ENCODE data around the gene ZNF23.

Gene ZNF23

DNA sequence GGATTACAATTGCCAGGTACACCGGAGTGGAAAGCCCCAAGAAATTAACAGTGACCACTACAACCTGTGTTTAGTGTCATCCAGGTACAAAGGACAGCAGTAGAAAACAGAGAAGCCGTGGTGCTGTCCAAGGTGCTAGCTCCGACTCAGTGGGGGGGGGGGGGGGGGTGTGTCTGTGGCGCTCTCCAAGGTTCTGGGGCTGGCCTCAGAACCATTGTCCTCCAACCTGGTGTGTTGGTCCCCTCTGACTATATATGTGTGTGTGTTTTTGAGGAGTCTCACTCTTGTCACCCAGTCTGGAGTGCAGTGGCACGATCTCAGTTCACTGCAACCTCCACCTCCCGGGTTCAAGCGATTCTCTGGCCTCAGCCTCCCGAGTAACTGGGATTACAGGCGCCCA lies 5.8 kb upstream of the ZNF23 start:
- peak; percentile 66 for DNase-seq

DNA sequence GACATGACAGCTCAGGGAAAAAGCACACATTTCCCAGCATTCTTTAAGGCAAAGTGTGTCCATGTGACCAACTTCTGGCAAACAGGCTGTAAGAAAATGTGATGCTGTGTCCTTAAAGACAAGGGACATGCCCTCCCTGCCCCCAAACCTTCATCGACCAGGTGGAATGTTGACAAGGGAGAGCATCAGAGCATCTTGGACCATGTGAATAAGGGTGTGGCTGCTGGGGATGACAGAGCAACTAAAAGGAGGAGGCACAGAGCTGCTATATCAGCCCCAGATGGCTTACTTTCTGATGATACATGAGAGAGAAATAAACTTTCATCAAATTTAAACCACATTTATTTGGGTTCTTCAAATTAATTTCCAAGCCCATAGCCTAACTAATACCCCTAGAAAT lies 2.2 kb upstream of the ZNF23 start:
- DNase-seq = no peak

DNA sequence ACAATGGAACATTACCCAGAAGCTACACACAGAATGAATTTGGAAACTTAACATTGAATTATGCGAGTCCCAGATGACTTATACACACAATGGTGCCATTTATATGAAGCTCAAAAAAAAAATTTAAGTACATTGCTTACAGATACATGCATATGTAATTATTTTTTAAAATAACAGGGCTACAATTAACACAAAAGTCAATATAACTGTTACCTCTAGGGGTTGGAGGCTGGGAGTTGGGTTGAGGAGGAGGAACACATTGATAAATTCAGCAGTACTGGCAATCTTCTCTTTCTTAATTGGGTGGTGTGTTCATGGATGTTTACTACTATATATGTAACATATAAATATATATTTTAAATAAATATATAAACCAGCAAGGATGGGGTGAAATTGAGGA lies 1.1 kb downstream of the ZNF23 start:
- DNase-seq = no peak

DNA sequence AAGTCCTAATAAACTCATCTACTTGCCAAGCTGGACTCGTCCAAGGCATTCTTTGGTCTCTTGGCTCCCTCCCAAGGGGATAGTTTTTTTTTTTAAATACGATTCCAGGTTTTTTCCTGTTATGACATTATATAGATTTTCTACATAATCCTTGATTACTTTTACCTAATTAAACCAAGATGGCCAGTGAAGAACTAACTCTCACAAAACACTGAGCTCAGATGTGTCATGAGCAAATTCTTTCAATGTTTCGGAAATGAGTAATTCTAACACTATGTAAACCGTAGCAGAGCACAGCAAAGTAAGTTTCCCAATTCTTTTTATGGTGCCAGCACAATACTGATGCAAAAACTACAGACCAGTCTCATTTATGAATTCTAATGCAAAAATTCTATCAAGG lies 1.8 kb downstream of the ZNF23 start:
- no peak for DNase-seq

DNA sequence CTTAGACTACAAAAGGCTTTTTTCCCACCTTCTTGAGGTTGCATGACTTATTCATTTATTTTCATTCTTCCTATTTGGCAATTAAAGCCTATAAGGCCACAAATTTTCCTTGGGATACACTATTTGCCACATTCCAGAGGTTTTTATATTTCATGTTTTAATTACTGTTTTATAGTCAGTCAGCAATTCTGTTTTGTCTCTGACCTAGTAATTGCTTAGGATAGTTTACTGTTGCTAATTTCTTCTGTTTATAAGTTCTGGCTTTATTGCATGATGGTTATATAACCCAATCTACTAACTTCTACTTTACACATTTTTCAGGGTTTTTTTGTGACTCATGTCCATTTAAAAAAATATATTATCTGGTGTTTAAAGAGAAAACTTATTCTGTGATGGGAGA lies 2.5 kb downstream of the ZNF23 start:
- no peak for DNase-seq

DNA sequence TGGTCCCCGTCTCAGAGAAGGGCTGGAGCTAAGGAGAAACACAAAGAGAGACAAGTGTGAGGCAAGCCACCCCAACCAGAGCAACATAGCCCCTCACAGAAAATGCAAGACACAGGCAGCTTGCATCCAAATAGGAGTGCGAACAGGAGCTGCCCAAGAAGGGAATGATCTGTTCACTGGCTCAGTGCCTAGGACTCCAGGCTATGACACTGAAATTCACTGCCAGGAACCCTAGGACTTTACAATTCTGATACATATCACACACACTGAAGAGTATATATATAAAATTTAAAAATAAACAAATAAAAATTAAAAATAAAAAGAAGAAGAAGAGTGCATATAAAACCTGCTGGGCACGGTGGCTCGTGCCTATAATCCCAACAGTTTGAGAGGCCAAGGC lies 5.2 kb downstream of the ZNF23 start:
- no peak for DNase-seq

DNA sequence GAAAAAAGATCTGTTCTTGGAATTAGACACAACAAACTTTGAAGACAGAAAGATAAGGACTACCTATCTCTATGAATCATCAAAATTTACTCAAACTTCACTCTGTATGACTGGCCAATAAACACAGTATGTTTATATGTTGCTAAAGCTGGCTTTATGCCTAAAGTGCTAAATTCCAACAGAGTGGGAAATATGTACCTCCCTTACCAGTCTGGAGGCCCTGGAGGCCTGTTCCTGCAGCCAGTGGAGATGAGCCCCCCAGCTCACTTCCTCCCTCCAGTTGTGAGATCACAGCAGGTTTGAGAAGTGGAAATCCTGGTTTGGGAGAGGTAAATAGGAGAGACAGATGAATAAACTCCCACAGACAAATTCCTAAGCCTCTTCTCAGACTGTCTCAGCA lies 9.0 kb downstream of the ZNF23 start:
- no peak for DNase-seq

DNA sequence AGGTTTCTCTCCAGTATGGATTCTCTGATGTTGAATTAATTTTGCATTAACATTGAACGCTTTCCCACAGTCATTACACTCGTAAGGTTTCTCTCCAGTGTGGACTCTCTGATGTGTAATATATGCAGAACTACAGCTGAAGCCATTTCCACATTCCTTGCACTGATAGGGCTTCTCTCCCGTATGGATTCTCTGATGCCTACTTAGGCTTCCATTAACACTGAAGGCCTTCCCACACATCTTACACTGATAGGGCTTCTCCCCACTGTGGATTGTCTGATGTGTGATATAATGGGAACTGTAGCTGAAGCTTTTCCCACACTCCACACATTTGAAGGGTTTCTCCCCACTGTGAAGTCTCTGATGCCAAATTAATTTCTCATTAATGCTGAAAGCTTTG lies 13.0 kb downstream of the ZNF23 start:
- no peak for DNase-seq

DNA sequence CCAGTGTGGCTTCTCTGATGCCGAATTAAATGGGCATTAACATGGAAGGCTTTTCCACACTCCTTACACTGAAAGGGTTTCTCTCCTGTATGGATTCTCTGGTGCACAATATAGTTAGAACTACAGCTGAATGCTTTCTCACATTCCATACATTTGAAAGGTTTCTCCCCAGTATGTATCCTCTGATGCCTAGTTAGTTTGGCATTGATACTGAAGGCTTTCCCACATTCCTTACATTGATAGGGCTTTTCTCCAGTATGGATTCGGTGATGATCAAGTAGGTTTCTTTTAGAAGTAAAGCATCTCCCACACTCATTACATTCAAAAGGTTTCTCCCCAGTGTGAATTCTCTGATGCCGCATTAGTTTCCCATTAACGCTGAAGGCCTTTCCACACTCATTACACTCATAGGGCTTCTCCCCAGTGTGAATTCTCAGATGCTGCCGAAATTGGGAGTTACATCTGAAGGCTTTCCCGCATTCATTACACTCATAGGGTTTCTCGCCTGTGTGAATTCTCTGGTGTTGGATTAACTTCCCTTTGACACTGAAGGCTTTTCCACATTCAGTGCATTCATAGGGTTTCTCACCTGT lies 13.7 kb downstream of the ZNF23 start:
- no peak for DNase-seq

DNA sequence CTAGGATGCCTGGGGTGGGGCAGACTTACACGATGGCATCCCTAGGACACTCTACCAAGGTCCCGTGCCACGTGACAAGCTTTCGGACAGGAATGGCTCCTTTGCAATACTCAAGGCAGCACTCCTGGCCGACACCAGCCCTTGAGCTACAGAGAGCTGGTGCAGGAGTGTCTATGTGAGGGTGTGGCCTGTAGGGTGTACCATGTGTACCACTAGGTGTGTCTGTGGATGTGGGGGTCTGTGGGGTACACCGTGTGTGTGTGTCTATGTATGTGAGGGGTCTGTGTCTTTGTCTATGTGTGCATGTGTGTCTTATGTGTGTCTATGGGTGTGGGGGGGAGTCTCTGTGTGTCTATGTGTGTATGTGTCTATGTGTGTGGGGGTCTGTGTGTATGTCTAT lies 18.3 kb downstream of the ZNF23 start:
- DNase-seq = no peak

DNA sequence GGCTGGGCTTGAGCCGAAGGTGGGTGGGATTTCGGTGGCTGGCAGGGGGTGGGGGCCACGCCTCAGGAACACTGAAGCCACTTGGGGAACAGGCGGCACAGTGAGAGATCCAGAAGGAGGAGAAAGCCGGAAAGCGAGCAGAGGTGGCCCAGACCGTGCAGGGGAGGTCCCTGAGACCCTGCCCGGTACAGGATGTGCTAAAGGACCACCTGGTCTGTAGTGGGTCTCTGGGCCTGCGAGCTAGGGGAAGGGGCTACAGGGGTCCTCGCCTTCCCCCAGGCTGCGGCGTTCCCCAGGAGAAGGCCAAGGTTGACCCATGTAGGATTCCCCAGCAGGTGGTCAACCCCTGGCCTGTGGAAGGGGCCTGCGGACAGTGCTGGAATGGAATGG lies 20.0 kb downstream of the ZNF23 start, which contains the start of gene TLE7:
Gene TLE7, minus strand, starts transcription at position 4 of the 390 bp plus-strand sequence. CDS start 8,730 bp downstream, outside the sequence.
- DNase-seq = no peak

DNA sequence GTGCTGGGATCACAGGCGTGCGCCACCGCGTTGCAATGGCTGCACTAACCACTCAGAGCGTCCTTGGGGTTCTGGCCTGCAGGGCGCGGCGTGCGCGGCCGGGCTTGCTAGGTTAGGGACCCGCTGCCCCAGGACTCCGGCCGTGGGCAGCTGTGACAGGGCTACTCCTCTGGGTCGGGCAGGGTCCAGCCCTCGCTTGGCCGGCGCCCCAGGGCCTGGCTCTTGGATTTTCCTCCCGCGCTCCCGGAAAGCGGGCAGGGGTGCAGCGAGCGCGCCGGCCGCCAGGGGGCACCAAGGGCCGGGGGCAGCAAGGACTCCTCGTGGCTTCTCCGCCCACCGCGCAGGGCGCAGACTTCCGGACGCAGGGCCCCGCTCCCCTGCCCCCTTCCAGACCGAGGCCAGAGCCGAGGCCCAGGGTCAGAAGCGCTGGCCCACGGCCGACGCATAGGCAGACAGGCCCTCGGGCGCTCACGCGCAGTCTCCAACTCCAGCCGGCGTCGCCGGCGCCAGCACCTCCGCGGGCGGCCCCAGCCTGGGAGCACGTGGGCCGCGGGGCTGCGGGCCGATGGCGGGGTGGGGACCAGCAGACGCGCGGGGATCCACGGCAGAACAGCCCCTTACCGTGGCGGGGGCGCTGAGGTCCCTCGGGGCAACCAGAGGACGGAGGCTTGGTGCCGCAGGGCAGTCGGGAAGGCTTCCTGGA lies 20.5 kb downstream of the ZNF23 start:
- DNase-seq = peak; percentile 39

DNA sequence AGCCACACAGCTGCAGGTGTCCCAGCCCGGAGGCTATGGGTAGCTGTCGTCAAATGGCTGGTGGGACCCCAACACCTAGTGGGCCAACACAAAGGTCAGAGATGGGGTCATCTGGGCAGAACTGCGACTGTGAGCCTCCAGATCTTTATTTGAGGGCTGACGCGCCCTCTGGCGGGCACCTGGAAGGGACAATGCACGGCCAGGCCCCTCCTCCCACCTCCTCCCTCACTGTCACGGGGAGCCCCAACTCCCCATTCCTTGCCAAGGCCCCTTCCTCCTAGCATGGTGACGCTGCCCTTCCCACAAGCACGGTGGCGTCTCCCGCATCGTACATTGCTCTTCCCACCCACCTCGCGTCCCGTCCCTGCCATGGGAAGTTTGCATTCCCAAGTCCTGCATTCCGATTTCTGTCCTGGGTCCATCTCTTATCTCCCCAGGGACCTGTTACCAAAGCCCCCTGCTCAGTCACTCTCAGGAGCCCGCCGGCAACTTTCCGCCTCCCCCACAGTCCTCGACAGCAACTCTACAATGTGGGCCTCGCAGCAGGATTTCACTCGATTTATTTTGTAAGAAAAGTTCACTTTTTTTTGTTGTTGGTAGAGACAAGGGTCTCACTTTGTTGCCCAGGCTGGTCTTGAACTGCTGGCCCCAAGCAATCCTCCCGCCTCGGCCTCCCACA lies 21.2 kb downstream of the ZNF23 start:
- DNase-seq = no peak

DNA sequence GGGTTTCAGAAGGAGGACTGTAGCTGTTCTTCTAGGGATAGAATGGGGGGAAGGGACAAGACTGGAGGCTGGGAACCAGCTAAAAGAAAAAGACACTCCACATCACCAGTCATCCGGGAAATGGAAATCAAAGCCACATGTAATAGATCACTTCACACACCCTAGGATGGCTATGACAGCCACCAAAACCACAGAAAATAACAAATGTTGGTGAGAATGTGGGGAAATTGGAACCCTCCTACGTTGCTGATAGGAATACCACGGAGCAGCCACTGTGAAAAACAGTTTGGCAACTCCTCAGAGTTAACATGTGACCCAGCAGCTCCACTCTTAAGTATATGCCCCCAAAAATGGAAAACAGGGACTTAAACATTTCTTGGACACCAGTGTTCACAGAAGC lies 22.5 kb downstream of the ZNF23 start:
- DNase-seq = no peak

DNA sequence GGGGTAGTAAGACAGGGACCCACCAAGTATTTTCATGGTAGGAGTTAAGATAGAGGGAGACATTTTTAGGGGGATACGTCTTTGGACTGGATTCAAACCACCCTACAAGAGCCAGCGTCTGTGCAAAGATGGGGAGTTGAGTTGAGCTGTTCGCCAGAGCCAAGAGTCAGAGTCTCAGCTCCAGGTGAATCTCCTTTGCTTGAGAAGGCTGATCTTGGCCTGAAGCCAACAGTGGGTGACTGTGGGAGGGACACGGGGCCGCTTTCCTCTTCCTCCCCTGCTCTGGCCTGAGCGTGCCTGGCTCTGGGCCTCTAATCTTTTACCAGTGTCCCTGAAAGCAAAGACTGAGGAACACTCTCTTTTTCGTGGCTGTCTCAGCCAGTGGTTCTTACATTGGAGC lies 25.6 kb downstream of the ZNF23 start:
- no peak for DNase-seq

DNA sequence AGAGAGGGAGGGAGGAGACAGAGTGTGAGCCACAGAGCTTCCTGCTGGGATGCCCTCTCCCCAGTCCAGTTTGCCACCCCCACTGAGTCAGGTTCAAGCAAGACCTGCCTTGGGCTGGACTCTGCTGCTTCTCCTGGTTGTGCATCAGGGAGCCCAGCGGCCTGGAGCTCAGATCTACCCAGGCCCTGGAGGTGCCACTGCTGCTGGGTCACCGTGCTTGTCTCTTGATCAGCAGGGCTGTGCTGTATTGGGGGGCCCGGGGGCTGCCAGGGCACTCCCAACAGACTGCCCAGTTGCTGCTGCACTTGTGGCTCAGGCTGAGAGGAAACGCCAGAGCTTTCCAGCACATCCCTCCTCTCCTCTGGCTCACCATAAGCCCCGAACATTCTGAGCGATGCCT lies 29.1 kb downstream of the ZNF23 start:
- no peak for DNase-seq

DNA sequence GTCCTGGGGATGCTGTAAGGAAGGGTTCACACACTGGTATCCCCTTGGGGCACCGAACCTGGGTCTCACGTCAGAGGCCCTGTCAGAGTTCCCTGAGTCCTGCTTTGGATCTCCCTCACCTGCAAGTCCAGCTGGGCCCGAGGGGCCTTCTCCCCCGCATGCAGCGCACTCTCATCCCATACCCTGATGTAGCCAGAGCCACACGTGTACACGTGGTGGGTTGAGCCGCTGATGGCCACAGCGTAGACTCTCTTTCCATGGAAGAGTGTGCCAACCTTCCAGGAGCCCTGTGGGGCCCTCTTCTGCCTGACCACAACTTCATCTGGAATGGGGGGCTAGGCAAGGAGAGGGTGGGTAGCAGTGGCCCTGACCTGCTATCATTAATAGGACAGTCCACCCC lies 30.1 kb downstream of the ZNF23 start:
- no peak for DNase-seq

DNA sequence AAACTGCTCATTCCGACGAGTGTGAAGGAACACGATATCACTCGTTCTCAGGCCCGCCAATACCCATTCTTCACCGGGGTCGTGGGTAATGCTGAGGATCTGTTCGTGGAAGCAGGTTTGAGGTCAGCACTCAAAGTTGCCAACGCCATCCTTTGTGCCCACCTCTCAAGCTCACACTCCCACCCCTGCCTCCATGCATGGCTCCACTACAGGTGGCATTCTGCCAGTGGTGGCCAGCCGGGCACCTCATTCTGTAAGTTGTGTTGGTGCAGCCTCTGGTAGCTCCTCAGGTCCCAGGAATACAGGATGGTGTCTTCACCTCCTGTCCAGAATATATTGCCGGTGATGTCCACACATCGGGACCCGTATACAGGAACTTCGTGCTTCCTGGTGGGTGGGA lies 30.9 kb downstream of the ZNF23 start:
- DNase-seq = no peak

DNA sequence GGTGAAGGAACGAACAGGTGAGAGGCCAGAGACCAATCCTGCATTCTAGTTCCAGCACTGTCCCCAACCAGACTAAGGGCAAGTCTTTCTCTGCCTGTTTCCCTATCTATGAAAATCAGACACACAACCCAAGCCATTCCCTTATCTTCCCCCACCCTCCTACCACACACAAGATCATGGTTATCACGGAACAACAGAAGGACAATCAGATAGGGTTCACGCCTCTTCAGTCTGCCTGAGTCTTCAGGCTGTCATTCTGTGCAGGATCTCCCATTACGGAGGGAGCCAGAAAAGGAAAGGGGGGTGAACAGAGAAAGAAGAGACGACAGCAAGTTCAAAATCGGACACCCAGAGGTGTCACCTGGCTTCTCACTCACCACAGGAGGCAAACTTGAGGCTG lies 31.3 kb downstream of the ZNF23 start:
- no peak for DNase-seq

DNA sequence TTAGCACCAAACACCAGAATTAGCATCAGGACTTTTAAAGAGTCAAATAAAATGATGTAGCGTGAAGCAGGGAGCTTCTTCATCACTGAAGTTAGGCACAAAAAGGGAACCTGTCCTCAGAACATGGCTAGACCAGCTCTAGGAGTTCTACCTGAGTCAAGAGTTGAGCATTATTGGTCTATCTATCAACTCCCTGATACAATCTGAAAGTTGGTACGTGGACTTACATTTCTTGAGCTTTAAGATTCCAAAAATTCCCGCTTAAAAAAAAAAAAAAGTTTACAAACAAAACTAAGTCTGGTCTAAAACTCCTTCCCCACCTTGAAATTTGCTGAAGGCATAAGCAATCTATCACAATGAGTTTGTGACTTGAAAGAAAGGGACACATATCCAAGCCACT lies 32.5 kb downstream of the ZNF23 start:
- DNase-seq = no peak

DNA sequence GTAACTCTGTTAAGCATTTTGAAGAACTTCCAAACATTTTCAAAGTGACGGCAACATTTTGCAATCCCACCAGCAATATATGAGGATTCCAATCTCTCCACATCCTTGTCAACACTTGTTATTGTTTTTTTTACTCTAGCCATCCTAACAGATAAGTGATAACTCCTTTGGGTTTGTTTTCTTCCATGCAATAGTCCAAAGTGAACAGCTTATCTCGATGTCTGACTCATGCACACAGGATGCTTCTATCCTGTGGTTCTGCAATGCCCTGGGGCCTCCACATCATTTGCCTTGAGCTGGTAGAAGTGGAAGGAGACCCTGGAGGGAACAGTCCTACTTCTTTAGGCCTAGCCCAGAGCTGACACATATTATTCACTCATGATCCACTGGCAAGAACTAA lies 33.2 kb downstream of the ZNF23 start:
- no peak for DNase-seq

DNA sequence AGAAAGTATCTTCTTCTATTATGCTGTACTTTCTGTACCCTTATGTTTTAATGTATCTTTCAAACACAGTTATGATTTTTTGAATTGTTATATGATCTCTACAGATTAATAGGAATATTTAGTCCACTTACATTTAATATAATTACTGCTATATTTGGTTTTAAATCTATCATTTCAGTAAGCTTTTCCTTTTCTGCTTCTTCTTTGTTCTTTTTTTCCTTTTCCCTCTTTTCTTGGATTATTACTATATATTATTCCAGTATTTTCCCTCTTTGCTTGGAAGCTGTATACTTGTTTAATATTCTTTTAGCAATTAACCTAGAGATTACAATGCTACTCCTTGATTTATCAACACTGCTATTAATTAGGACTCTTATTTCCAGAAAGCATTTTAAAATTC lies 33.7 kb downstream of the ZNF23 start:
- no peak for DNase-seq

DNA sequence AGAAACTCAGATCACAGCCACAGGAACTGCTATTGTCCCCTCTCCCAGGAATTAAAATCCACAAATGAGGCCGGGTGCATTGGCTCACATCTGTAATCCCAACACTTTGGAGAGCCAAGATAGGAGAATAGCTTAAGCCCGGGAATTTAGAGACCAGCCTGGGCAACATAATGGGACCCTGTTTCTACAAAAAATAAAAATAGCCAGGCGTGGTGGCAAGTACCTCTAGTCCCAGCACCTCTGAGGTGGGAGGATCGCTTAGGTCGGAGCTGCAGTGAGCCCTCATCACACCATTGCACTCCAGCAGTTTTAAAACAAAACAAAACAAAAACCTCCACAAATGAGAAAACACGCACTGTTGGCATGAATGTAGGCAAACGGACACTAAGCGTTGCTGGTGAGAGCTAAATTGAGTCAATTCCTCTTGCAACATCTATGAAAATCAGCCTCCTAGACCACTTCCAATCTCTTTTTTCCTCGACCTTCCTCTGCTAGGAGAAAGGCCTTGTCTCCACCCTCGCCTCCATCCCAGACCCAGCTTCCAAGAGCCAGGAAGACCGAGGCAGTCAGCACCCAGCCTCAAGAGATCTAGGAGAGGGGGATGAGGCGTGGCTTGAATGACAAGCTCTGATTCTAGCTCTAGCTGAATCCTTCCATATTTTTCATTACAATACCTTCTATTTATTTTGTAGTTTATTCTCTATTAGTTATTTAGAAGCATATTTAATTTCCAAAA lies 35.0 kb downstream of the ZNF23 start:
- no peak for DNase-seq

Measured in CD4-positive, alpha-beta T cell treated with Interleukin-17A for 4 hours (primary cell).